ENCODE data around the gene SLC25A10. TPM values are rescaled to one million over a fixed set of nuclear protein-coding genes. Genes with fewer than 3 reads are reported as not detected.

Gene SLC25A10
- total and polyA plus RNA-seq, 2 of the 4 experiments (the other 2 are of a cell fraction), result 14.9 to 19.0 TPM

DNA sequence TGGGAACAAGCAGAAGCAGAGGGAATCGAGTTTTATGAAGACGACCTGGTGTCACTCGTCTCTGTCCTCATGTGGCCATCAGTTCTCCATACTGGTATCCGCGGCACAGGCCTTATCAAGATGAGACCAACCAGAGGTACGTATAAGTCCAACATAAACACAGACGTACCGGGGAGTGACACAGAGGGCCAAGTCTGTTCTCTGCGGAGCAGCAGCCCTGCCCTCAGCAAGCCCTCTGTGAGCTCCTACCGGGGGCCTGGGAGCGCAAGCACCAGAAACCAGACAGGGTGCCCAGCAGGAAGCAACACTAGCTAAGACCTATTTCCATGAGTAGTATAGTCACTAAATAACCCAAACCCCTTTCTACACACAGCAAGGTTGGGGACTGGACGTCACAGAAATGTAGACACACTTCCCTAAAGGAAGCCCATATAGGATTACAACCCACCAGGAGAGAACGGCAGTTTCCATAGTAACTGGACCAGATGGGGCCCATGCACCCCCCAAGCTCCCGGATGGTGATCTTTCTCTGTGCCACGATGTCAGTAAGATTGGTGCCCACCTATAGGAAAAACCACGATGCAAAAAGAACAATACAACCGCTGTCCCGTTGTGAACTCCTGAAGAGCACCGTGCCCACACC lies 29.4 kb upstream of the SLC25A10 start:
- H4K5ac ChIP-seq (ENCODE audit: low read depth, low read length), result peak overlapping the region; percentile 5

More for the DNA sequence above, 29.4 kb upstream of the SLC25A10 start:
- Histone ChIP-seq H3K36me3 (ENCODE audit: control insufficient read depth, insufficient read depth, low read length) (peaks cover 24% of the 10 kb centered on the region), H3K27ac (ENCODE audit: insufficient read depth, low read length) (peak overlapping the region; percentile 68), H3K4me2 (ENCODE audit: low read depth, low read length) (peak overlapping the region; percentile 95), H3K18ac (ENCODE audit: low read depth, low read length) (peak overlapping the region; percentile 11; the same call in 1 of the 2 replicates), H2BK5ac (ENCODE audit: low read depth, low read length, poor library complexity, severe bottlenecking) (peak overlapping the region; percentile 43), H3K4ac (ENCODE audit: low read depth, low read length) (peak overlapping the region; percentile 81), H3K4me1 (ENCODE audit: control insufficient read depth, insufficient read depth, low read length) (peaks cover 10% of the 10 kb centered on the region), H3K4me3 (ENCODE audit: insufficient read depth, low read depth, low read length) (peak overlapping the region; percentile 68), H3K23ac (ENCODE audit: low read depth, low read length) (peak overlapping the region; percentile 71), H3K79me1 (ENCODE audit: low read depth in 1 of 2, low read length in 2 of 2) (peaks cover 26 to 81% of the 10 kb centered on the region in 2 experiments; a peak in 3 of 4 replicates), H3K27me3 (ENCODE audit: control insufficient read depth, insufficient read depth, low read length) (no peaks in the 10 kb centered on the region), H2AK5ac (ENCODE audit: low read depth, low read length) (peak overlapping the region; percentile 90), H2AFZ (replicated peaks; ENCODE audit: low read length, poor library complexity) (peak overlapping the region; percentile 87), H2BK120ac (ENCODE audit: low read depth, low read length) (0 out of 2 replicates have a peak overlapping the region, but pooled peaks have one; percentile 5), H4K20me1 (ENCODE audit: insufficient read depth, low read length) (peaks cover 38% of the 10 kb centered on the region), H4K8ac (ENCODE audit: low read depth in 2 of 2, low read length in 2 of 2) (peak overlapping the region; percentile 77 to 80), H4K91ac (ENCODE audit: insufficient read depth, low read depth, low read length) (peak overlapping the region; percentile 47; the same call in 1 of the 2 replicates), H3K9ac (ENCODE audit: low read depth, low read length) (peak overlapping the region; percentile 89), H3K56ac (ENCODE audit: extremely low read depth, insufficient read depth, low read length) (peak overlapping the region; percentile 24; the same call in 1 of the 2 replicates), H2AK9ac (replicated peaks; ENCODE audit: low read depth, low read length, poor library complexity) (peak overlapping the region; percentile 97), H3K9me3 (ENCODE audit: control insufficient read depth, insufficient read depth, low read length) (no peaks in the 10 kb centered on the region), H2BK20ac (ENCODE audit: low read depth, low read length) (no peak overlapping the region), H3K9me1 (ENCODE audit: insufficient read depth, low read length) (peaks cover 6% of the 10 kb centered on the region; the same call in 1 of the 2 replicates), H3K14ac (replicated peaks; ENCODE audit: low read depth, low read length) (peak overlapping the region; percentile 48), H2BK15ac (ENCODE audit: low read depth, low read length) (no peak overlapping the region)
- dilution Hi-C loops (cut with HindIII; ENCODE audit: low sequenced_read_pairs, unreplicated experiment) (no loop called here), in situ Hi-C loops (cut with MboI; ENCODE audit: low sequenced_read_pairs) (no loop called here), intact Hi-C loops (cut with micrococcal nuclease) (no loop called here)
- ChIA-PET CTCF (no interaction called here), POLR2A (ENCODE audit: unreplicated experiment) (no interaction called here)
- WGBS, 2 experiments (ENCODE audit: extremely low coverage in 2 of 2, insufficient read length in 1 of 2), result 51% methylated on average over 7 of the region's 19 CpGs; no CpG with 5 or more reads in 1 of the 2 experiments
- TF ChIP-seq MAZ (IDR thresholded peaks at IDR 0.05; ENCODE audit: borderline replicate concordance, low read depth, low read length), result no peak
- no peak for TF ChIP-seq RAD21 (IDR thresholded peaks at IDR 0.05; ENCODE audit: low read length)
- TF ChIP-seq MAFK (IDR thresholded peaks at IDR 0.05; ENCODE audit: low read depth, low read length), result no peak
- TF ChIP-seq FOS (IDR thresholded peaks at IDR 0.05; ENCODE audit: low read depth, low read length), result no peak
- TF ChIP-seq CEBPB (IDR thresholded peaks at IDR 0.05; ENCODE audit: low read depth, low read length), result no peak
- TF ChIP-seq RFX5 (IDR thresholded peaks at IDR 0.05; ENCODE audit: low read depth, low read length), result no peak
- no peak for TF ChIP-seq RCOR1 (IDR thresholded peaks at IDR 0.05; ENCODE audit: insufficient replicate concordance, low read length)
- TF ChIP-seq BHLHE40 (IDR thresholded peaks at IDR 0.05; ENCODE audit: low read depth, low read length), result no peak
- no peak for TF ChIP-seq MXI1 (IDR thresholded peaks at IDR 0.05; ENCODE audit: borderline replicate concordance, low read depth, low read length)
- no peak for TF ChIP-seq SMC3 (IDR thresholded peaks at IDR 0.05; ENCODE audit: low read depth, low read length)
- TF ChIP-seq, protein P1, sequence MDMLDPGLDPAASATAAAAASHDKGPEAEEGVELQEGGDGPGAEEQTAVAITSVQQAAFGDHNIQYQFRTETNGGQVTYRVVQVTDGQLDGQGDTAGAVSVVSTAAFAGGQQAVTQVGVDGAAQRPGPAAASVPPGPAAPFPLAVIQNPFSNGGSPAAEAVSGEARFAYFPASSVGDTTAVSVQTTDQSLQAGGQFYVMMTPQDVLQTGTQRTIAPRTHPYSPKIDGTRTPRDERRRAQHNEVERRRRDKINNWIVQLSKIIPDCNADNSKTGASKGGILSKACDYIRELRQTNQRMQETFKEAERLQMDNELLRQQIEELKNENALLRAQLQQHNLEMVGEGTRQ (IDR thresholded peaks at IDR 0.05; ENCODE audit: low read depth, low read length), result no peak
- TF ChIP-seq POLR2A (IDR thresholded peaks at IDR 0.05; ENCODE audit: low read depth, low read length), result no peak
- TF ChIP-seq, protein P2, sequence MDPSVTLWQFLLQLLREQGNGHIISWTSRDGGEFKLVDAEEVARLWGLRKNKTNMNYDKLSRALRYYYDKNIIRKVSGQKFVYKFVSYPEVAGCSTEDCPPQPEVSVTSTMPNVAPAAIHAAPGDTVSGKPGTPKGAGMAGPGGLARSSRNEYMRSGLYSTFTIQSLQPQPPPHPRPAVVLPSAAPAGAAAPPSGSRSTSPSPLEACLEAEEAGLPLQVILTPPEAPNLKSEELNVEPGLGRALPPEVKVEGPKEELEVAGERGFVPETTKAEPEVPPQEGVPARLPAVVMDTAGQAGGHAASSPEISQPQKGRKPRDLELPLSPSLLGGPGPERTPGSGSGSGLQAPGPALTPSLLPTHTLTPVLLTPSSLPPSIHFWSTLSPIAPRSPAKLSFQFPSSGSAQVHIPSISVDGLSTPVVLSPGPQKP (IDR thresholded peaks at IDR 0.05; ENCODE audit: borderline replicate concordance, low read depth, low read length), result no peak
- TF ChIP-seq CHD1 (IDR thresholded peaks at IDR 0.05; ENCODE audit: low read depth, low read length), result no peak
- no peak for TF ChIP-seq CTCF (conservative IDR thresholded peaks at IDR 0.05; ENCODE audit: low read depth, low read length)
- no TSS peak for BruUV-seq (replicated peaks)
- DNase-seq, result peak; percentile 28
- no peak for ATAC-seq (ENCODE audit: low read depth)

Data from IMR-90 (cell line).